ENCODE measurements around the gene ATG2B.

- TF ChIP-seq EZH2phosphoT487 (IDR thresholded peaks at IDR 0.05; ENCODE audit: low read depth), result no peak
- no peak for TF ChIP-seq CTCF (IDR thresholded peaks at IDR 0.05; ENCODE audit: low read depth, low read length)
Measured at GRCh38 chr14:96373538-96373937, 10.4 kb upstream of the ATG2B start.
